EL (cell line): ENCODE measurements around the gene PRR32.
"Not testable (repeated sequence)": the region's sequence is repeated elsewhere in the genome, so short reads cannot be mapped to it uniquely, and the experiment has no call there.

ENCODE experiments used
- DNase-seq: peaks from one replicate; pipeline ENCODE4 v3.0.0-alpha.2; 2016

The PRR32 gene, protein sequence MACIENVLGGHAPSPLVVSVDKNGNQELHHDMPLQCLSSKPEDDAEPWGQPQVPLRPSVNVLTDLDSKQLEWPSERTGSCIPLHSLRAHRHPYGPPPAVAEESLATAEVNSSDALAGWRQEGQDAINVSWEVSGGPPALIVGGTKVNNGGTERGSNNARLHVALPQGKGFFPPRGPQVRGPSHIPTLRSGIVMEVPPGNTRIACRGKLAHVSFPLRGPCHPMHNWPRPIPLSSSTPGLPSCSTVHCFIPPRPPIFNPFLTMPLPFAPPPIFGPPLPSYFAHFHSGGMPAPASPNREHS

GRCh38 chrX:126819429-126819828, at the start of gene PRR32:
Gene PRR32, plus strand, starts transcription at chrX:126819729. Its CDS starts 115 bp downstream, at chrX:126819844.
- DNase-seq, result no peak

DNA sequence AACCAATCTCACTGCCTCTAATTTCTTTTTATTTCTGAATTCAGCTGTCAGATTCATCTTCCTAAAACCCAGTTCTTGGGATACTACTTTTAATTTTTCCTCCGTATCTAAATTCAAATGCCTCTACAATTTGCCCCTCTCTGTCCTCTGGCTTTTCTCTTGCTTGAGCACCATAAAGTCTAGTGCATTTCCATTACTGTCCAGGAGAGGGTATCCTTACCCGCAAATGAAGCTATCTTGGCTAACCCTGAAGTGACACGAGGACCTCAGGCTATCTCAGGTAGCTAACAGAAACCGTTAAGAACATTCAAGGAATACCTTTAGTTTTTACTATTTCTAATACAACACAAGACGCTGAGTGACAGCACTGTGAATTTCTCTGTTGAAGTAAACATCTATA, 49.4 kb upstream of the PRR32 start:
- no peak for DNase-seq

- no peak for DNase-seq
Observed at GRCh38 chrX:126785539-126785938, 34.0 kb upstream of the PRR32 start.

GRCh38 chrX:126799059-126799458, 20.5 kb upstream of the PRR32 start:
- DNase-seq, result no peak

GRCh38 chrX:126806784-126807183, 12.7 kb upstream of the PRR32 start:
- not testable (repeated sequence) for DNase-seq

GRCh38 chrX:126815806-126816205, 3.7 kb upstream of the PRR32 start:
- no peak for DNase-seq

DNA sequence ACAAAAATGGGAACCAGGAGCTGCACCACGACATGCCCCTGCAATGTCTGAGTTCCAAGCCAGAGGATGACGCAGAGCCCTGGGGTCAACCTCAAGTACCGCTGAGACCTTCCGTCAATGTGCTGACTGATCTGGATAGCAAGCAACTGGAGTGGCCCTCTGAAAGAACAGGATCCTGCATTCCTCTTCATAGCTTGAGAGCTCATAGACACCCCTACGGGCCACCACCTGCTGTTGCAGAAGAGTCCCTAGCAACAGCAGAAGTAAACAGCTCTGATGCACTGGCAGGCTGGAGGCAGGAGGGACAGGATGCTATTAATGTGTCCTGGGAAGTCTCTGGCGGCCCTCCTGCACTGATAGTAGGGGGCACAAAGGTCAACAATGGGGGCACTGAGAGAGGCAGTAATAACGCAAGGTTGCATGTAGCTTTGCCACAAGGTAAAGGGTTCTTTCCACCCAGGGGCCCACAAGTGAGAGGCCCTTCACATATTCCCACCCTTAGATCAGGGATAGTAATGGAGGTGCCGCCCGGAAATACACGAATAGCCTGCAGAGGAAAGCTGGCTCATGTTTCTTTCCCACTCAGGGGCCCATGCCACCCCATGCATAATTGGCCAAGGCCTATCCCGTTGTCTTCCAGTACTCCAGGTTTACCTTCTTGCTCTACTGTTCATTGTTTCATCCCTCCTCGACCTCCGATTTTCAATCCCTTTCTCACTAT, 1.3 kb downstream of the PRR32 start:
- DNase-seq, result no peak

- DNase-seq, result no peak
Observed at GRCh38 chrX:126824338-126825007, 4.9 kb downstream of the PRR32 start.

DNA sequence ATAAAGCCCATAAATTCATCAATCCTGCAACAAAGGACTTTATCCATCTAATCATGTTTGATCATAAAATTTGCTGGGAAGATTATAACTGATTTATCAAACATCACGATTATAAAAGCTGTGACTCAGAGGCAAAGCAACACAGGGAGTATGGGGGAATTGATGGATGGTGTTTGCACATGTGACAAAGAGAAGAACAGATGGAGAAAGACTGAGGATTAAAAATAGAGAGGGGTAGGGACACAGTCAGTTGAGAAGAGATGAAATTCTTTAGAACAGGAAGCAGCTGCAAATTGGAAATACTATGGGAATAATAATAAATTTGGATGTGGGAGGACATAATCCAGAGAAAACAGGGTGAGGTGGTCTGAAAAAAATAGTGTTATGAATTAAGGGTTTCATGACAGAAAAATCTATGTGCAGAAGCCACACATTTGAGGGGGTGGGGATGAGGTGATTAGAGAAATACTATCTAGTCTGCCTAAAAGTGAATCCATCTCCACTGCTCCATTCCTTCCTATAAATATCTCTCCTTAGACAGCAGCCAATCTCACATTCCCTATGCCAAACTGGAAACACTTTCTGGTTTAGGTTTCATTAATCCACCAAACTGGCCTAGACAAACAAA, 6.2 kb downstream of the PRR32 start:
- DNase-seq, result no peak

DNA sequence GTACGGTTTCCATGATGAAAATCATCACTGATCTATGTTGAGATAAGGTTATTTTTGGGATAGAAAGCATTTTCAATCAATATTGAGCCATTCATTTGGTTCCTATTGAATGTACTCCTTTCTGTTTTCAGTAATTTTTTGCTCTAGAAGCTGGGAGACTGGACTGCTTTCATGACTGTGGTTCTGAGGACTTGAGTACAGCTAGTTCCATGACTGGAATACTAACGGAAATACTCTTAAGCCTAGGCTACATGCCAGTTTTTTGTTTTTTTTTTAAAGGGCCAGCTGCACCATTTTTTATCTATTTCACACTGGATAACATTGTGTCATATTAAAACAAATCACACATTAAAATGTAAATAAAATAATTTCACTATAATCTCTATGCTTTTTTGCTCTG, 16.7 kb downstream of the PRR32 start:
- DNase-seq, result no peak

DNA sequence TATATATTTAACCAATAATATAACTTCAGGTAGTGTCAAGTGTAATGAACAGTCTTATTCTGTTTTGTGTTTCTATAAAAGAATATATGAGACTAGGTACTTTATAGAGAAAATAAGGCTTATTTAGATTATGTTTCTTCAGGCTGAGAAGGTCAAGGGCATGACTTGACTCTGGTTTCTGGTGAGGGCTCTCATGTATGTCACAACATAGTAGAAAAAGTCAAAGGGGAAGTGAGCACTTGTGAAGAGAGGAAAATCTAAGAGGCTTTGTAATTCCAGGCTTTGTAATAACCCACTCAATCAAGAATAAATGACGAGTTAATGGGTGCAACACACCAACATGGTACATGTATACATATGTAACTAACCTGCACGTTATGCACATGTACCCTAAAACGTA, 27.6 kb downstream of the PRR32 start:
- DNase-seq, result no peak

DNA sequence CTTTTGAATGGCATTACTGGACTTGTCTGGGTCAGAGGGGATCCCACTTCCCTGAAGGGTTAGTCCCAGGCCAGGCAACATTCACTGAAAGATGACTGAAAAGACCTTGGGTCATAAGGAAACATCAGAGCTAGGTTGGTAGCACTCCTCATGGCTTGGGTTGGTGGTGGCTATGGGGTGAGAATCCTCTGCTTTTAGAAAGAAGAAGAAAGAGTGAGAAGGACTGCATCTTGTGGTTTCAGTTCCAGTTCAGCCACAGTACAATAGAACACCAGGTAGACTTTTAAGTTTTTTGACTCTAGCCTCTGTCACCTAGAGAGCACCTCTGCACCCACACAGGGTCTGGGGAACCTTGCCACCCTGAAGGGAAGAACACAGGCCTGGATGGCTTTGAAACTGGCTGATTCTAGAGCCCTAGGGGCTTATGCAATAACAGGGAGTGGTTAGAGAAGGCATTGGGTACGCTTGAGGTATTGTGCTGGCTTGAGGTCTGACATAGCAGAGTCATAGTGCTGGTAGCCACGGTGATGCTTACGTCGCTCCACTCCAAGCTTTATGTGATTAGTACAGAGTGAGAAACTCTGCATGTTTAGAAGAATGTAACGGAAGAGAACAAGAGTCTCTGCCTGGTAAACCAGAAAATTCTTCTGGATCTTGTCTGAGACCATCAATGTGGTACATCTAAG, 36.5 kb downstream of the PRR32 start:
- no peak for DNase-seq
